Glutamatergic neuron (in vitro differentiated cells): Measurements from ENCODE around the gene HBA1. TPM values are rescaled to one million over a fixed set of nuclear protein-coding genes. Genes with fewer than 3 reads are reported as not detected.
"Not testable (repeated sequence)": the region's sequence is repeated elsewhere in the genome, so short reads cannot be mapped to it uniquely, and the experiment has no call there.

Experiments
- DNase-seq: peaks from one replicate; pipeline ENCODE4 v3.0.0; 2022
- H3K27ac Mint-ChIP-seq: one replicate; pipeline ENCODE4 v1.8.0; 2020; ENCODE audit warnings: mild to moderate bottlenecking, mixed read lengths, inconsistent platforms; ENCODE audit not compliant: unreplicated experiment
- H3K27me3 Mint-ChIP-seq: one replicate; pipeline ENCODE4 v1.8.0; 2020; ENCODE audit warnings: mild to moderate bottlenecking, moderate library complexity, mixed read lengths, inconsistent platforms; ENCODE audit not compliant: unreplicated experiment
- H3K36me3 Mint-ChIP-seq: one replicate; pipeline ENCODE4 v1.8.0; 2020; ENCODE audit warnings: mild to moderate bottlenecking, mixed read lengths, inconsistent platforms; ENCODE audit not compliant: unreplicated experiment
- H3K4me1 Mint-ChIP-seq: one replicate; pipeline ENCODE4 v1.8.0; 2020; ENCODE audit warnings: mild to moderate bottlenecking, low read depth, mixed read lengths, inconsistent platforms; ENCODE audit not compliant: unreplicated experiment
- H3K4me3 Mint-ChIP-seq: one replicate; pipeline ENCODE4 v1.8.0; 2020; ENCODE audit warnings: mild to moderate bottlenecking, mixed read lengths, inconsistent platforms; ENCODE audit not compliant: unreplicated experiment
- H3K9me3 Mint-ChIP-seq: one replicate; pipeline ENCODE4 v1.8.0; 2020; ENCODE audit warnings: mild to moderate bottlenecking, moderate library complexity, mixed read lengths, inconsistent platforms; ENCODE audit not compliant: unreplicated experiment
- total RNA-seq: library from RNA; stranded (reverse); fragmentation: NEBNext Ultra II Directional; extraction: Animal tissue kit (Norgen Biotek cat#: 25700); gene quantifications from one replicate; pipeline ENCODE4 v1.2.1, GENCODE V29; 2021; ENCODE audit not compliant: unreplicated experiment
- TF ChIP-seq, protein P1 (sequence below): fragments of 200-600 bp; sonication (generic); IDR thresholded peaks from one replicate; pipeline ENCODE4 v1.5.0; 2021; ENCODE audit not compliant: partially characterized antibody, unreplicated experiment

The HBA1 gene
- total RNA-seq, 1 donor from 2014 or later: 1.5 TPM

DNA sequence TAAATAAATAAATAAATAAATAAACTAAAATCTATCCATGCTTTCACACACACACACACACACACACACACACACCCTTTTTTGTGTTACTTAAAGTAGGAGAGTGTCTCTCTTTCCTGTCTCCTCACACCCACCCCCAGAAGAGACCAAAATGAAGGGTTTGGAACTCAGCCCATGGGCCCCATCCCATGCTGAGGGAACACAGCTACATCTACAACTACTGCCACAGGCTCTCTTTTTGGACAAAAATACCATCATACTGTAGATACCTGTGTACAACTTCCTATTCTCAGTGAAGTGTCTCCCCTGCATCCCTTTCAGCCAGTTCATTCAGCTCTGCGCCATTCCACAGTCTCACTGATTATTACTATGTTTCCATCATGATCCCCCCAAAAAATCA is 5.7 kb upstream of the HBA1 start:
- Mint-ChIP-seq H3K36me3 (no peaks in the 10 kb centered on the region), H3K27me3 (peaks cover 30% of the 10 kb centered on the region), H3K4me1 (peaks cover 5% of the 10 kb centered on the region), H3K9me3 (peaks cover 11% of the 10 kb centered on the region), H3K4me3 (peak overlapping the region; percentile 52), H3K27ac (peak overlapping the region; percentile 34)
- no peak for DNase-seq
- TF ChIP-seq, protein P1, sequence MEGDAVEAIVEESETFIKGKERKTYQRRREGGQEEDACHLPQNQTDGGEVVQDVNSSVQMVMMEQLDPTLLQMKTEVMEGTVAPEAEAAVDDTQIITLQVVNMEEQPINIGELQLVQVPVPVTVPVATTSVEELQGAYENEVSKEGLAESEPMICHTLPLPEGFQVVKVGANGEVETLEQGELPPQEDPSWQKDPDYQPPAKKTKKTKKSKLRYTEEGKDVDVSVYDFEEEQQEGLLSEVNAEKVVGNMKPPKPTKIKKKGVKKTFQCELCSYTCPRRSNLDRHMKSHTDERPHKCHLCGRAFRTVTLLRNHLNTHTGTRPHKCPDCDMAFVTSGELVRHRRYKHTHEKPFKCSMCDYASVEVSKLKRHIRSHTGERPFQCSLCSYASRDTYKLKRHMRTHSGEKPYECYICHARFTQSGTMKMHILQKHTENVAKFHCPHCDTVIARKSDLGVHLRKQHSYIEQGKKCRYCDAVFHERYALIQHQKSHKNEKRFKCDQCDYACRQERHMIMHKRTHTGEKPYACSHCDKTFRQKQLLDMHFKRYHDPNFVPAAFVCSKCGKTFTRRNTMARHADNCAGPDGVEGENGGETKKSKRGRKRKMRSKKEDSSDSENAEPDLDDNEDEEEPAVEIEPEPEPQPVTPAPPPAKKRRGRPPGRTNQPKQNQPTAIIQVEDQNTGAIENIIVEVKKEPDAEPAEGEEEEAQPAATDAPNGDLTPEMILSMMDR: no peak

DNA sequence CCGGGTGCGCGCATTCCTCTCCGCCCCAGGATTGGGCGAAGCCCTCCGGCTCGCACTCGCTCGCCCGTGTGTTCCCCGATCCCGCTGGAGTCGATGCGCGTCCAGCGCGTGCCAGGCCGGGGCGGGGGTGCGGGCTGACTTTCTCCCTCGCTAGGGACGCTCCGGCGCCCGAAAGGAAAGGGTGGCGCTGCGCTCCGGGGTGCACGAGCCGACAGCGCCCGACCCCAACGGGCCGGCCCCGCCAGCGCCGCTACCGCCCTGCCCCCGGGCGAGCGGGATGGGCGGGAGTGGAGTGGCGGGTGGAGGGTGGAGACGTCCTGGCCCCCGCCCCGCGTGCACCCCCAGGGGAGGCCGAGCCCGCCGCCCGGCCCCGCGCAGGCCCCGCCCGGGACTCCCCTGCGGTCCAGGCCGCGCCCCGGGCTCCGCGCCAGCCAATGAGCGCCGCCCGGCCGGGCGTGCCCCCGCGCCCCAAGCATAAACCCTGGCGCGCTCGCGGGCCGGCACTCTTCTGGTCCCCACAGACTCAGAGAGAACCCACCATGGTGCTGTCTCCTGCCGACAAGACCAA is 4.0 kb upstream of the HBA1 start, which contains the start of gene HBA2:
HBA2 (plus strand) TSS at position 503 of the 568 bp plus-strand sequence; CDS start at position 540, 37 bp downstream.
- DNase-seq, H3K9me3 Mint-ChIP-seq, H3K27ac Mint-ChIP-seq, H3K36me3 Mint-ChIP-seq, H3K4me1 Mint-ChIP-seq: not testable (repeated sequence)
- Mint-ChIP-seq H3K27me3 (peaks cover 30% of the 10 kb centered on the region), H3K4me3 (peak within 1 kb of the TSS; percentile 11)

DNA sequence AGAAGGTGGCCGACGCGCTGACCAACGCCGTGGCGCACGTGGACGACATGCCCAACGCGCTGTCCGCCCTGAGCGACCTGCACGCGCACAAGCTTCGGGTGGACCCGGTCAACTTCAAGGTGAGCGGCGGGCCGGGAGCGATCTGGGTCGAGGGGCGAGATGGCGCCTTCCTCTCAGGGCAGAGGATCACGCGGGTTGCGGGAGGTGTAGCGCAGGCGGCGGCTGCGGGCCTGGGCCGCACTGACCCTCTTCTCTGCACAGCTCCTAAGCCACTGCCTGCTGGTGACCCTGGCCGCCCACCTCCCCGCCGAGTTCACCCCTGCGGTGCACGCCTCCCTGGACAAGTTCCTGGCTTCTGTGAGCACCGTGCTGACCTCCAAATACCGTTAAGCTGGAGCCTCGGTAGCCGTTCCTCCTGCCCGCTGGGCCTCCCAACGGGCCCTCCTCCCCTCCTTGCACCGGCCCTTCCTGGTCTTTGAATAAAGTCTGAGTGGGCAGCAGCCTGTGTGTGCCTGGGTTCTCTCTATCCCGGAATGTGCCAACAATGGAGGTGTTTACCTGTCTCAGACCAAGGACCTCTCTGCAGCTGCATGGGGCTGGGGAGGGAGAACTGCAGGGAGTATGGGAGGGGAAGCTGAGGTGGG is 3.1 kb upstream of the HBA1 start:
- H3K27ac Mint-ChIP-seq, H3K4me1 Mint-ChIP-seq, H3K9me3 Mint-ChIP-seq, H3K36me3 Mint-ChIP-seq, H3K4me3 Mint-ChIP-seq, DNase-seq: not testable (repeated sequence)
- peaks cover 36% of the 10 kb centered on the region for H3K27me3 Mint-ChIP-seq

DNA sequence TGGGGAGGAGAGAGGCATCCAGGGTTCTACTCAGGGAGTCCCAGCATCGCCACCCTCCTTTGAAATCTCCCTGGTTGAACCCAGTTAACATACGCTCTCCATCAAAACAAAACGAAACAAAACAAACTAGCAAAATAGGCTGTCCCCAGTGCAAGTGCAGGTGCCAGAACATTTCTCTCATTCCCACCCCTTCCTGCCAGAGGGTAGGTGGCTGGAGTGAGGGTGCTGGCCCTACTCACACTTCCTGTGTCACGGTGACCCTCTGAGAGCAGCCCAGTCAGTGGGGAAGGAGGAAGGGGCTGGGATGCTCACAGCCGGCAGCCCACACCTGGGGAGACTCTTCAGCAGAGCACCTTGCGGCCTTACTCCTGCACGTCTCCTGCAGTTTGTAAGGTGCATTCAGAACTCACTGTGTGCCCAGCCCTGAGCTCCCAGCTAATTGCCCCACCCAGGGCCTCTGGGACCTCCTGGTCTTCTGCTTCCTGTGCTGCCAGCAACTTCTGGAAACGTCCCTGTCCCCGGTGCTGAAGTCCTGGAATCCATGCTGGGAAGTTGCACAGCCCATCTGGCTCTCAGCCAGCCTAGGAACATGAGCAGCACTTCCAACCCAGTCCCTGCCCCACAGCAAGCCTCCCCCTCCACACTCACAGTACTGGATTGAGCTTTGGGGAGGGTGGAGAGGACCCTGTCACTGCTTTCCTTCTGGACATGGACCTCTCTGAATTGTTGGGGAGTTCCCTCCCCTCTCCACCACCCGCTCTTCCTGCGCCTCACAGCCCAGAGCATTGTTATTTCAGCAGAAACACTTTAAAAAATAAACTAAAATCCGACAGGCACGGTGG is 2.3 kb upstream of the HBA1 start:
- peaks cover 39% of the 10 kb centered on the region for H3K27me3 Mint-ChIP-seq
- H3K4me3 Mint-ChIP-seq: peak overlapping the region; percentile 49
- H3K27ac Mint-ChIP-seq, H3K36me3 Mint-ChIP-seq, H3K4me1 Mint-ChIP-seq, DNase-seq: not testable (repeated sequence)
- H3K9me3 Mint-ChIP-seq: peaks cover 11% of the 10 kb centered on the region

DNA sequence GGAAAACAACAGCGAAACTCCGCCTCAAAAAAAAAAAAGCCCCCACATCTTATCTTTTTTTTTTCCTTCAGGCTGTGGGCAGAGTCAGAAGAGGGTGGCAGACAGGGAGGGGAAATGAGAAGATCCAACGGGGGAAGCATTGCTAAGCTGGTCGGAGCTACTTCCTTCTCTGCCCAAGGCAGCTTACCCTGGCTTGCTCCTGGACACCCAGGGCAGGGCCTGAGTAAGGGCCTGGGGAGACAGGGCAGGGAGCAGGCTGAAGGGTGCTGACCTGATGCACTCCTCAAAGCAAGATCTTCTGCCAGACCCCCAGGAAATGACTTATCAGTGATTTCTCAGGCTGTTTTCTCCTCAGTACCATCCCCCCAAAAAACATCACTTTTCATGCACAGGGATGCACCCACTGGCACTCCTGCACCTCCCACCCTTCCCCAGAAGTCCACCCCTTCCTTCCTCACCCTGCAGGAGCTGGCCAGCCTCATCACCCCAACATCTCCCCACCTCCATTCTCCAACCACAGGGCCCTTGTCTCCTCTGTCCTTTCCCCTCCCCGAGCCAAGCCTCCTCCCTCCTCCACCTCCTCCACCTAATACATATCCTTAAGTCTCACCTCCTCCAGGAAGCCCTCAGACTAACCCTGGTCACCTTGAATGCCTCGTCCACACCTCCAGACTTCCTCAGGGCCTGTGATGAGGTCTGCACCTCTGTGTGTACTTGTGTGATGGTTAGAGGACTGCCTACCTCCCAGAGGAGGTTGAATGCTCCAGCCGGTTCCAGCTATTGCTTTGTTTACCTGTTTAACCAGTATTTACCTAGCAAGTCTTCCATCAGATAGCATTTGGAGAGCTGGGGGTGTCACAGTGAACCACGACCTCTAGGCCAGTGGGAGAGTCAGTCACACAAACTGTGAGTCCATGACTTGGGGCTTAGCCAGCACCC is 1.2 kb upstream of the HBA1 start:
- Mint-ChIP-seq H3K4me3 (no peak overlapping the region), H3K27me3 (peaks cover 39% of the 10 kb centered on the region)
- TF ChIP-seq, protein P1: no peak

DNA sequence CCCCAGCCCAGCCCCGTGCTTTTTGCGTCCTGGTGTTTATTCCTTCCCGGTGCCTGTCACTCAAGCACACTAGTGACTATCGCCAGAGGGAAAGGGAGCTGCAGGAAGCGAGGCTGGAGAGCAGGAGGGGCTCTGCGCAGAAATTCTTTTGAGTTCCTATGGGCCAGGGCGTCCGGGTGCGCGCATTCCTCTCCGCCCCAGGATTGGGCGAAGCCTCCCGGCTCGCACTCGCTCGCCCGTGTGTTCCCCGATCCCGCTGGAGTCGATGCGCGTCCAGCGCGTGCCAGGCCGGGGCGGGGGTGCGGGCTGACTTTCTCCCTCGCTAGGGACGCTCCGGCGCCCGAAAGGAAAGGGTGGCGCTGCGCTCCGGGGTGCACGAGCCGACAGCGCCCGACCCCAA is 474 bp upstream of the HBA1 start:
- H3K4me1 Mint-ChIP-seq, H3K27ac Mint-ChIP-seq, DNase-seq, H3K36me3 Mint-ChIP-seq: not testable (repeated sequence)
- Mint-ChIP-seq H3K4me3 (peak overlapping the region; percentile 71), H3K27me3 (peaks cover 33% of the 10 kb centered on the region), H3K9me3 (peaks cover 12% of the 10 kb centered on the region)

More for the DNA sequence above, 1.2 kb upstream of the HBA1 start:
- Mint-ChIP-seq H3K27ac (no peak overlapping the region), H3K9me3 (peaks cover 15% of the 10 kb centered on the region), H3K4me1 (peaks cover 6% of the 10 kb centered on the region), H3K36me3 (no peaks in the 10 kb centered on the region)
- DNase-seq: no peak
